IMR-90 (cell line): ENCODE data around the gene ANK3. TPM values are rescaled to one million over a fixed set of nuclear protein-coding genes. Genes with fewer than 3 reads are reported as not detected.

Experiments used
- ATAC-seq: fragments of 200-7000 bp; cut with Tn5 transposase; 2 replicates; pipeline ENCODE4 v1.9.1; 2020; ENCODE audit warnings: low read depth, mild to moderate bottlenecking, moderate library complexity
- BruUV-seq: library from RNA; stranded (reverse); fragments of 400-500 nt; replicated peaks from 2 replicates; lab custom pipeline; 2021; lab: Mats Ljungman, UMichigan
- CTCF ChIA-PET: fragments of 300-600 bp; formaldehyde crosslinking; extraction: SDS; loops from one replicate; lab custom pipeline; 2021; ENCODE audit warnings: antibody characterized with exemption; lab: Yijun Ruan, JAX
- POLR2A ChIA-PET: fragments of 300-600 bp; sonication (Branson Sonifier 250); formaldehyde crosslinking; loops from one replicate; lab custom pipeline; 2022; ENCODE audit warnings: antibody characterized with exemption; ENCODE audit not compliant: unreplicated experiment; lab: Charles Lee
- DNase-seq: peaks from one replicate; pipeline ENCODE4 v3.0.0; 2013
- H2AFZ ChIP-seq: replicated peaks from 2 replicates; pipeline ENCODE3; 2013; ENCODE audit warnings: low read length, mild to moderate bottlenecking; ENCODE audit not compliant: poor library complexity
- H2AK5ac ChIP-seq: 2 replicates; pipeline ENCODE4 v1.6.1; 2013; ENCODE audit warnings: low read depth, low read length, inconsistent platforms
- H2AK9ac ChIP-seq: replicated peaks from 2 replicates; pipeline ENCODE3; 2013; ENCODE audit warnings: mild to moderate bottlenecking, low read depth, low read length, moderate library complexity; ENCODE audit not compliant: poor library complexity
- H2BK120ac ChIP-seq: 2 replicates; pipeline ENCODE4 v1.6.1; 2013; ENCODE audit warnings: low read depth, low read length, inconsistent platforms
- H2BK15ac ChIP-seq: 3 replicates; pipeline ENCODE4 v1.6.1; 2013; ENCODE audit warnings: low read depth, low read length, inconsistent platforms
- H2BK20ac ChIP-seq: 2 replicates; pipeline ENCODE4 v1.6.1; 2013; ENCODE audit warnings: low read depth, mild to moderate bottlenecking, inconsistent platforms, low read length, moderate library complexity
- H2BK5ac ChIP-seq: 2 replicates; pipeline ENCODE4 v1.6.1; 2013; ENCODE audit warnings: mild to moderate bottlenecking, low read depth, low read length, inconsistent platforms; ENCODE audit not compliant: poor library complexity, severe bottlenecking
- H3K14ac ChIP-seq: replicated peaks from 2 replicates; pipeline ENCODE4 v1.6.1; 2013; ENCODE audit warnings: low read depth, low read length, inconsistent platforms
- H3K18ac ChIP-seq: 2 replicates; pipeline ENCODE4 v1.6.1; 2013; ENCODE audit warnings: low read depth, low read length, control low read depth
- H3K23ac ChIP-seq: 2 replicates; pipeline ENCODE4 v1.6.1; 2013; ENCODE audit warnings: low read depth, low read length, inconsistent platforms
- H3K27ac ChIP-seq: 2 replicates; pipeline ENCODE4 v1.5.1; 2013; ENCODE audit warnings: mild to moderate bottlenecking, control low read depth, low read length; ENCODE audit not compliant: insufficient read depth
- H3K27me3 ChIP-seq: 2 replicates; pipeline ENCODE4 v1.6.1; 2013; ENCODE audit warnings: low read length; ENCODE audit not compliant: control insufficient read depth, insufficient read depth
- H3K36me3 ChIP-seq: 2 replicates; pipeline ENCODE4 v1.6.1; 2013; ENCODE audit warnings: low read length, mixed read lengths; ENCODE audit not compliant: control insufficient read depth, insufficient read depth
- H3K4ac ChIP-seq: 2 replicates; pipeline ENCODE4 v1.6.1; 2013; ENCODE audit warnings: low read depth, low read length, inconsistent platforms
- H3K4me1 ChIP-seq: 2 replicates; pipeline ENCODE4 v1.6.1; 2013; ENCODE audit warnings: low read length, mixed read lengths; ENCODE audit not compliant: control insufficient read depth, insufficient read depth
- H3K4me2 ChIP-seq: 2 replicates; pipeline ENCODE4 v1.6.1; 2013; ENCODE audit warnings: low read depth, mild to moderate bottlenecking, control low read depth, low read length, moderate library complexity
- H3K4me3 ChIP-seq: 2 replicates; pipeline ENCODE4 v1.5.1; 2013; ENCODE audit warnings: low read depth, mild to moderate bottlenecking, control low read depth, low read length, moderate library complexity; ENCODE audit not compliant: insufficient read depth
- H3K56ac ChIP-seq: 2 replicates; pipeline ENCODE4 v1.6.1; 2013; ENCODE audit warnings: low read length, inconsistent platforms; ENCODE audit not compliant: insufficient read depth; ENCODE audit errors: extremely low read depth
- H3K79me1 ChIP-seq, 2 experiments: 2 replicates each; pipeline ENCODE4 v1.6.1; 2013; ENCODE audit warnings: low read length in 2 of 2, inconsistent platforms in 1 of 2, low read depth in 1 of 2
- H3K9ac ChIP-seq: 2 replicates; pipeline ENCODE4 v1.6.1; 2013; ENCODE audit warnings: low read depth, low read length, control low read depth
- H3K9me1 ChIP-seq: 2 replicates; pipeline ENCODE4 v1.6.1; 2013; ENCODE audit warnings: low read length, inconsistent platforms; ENCODE audit not compliant: insufficient read depth
- H3K9me3 ChIP-seq: 2 replicates; pipeline ENCODE4 v1.6.1; 2013; ENCODE audit warnings: low read length; ENCODE audit not compliant: control insufficient read depth, insufficient read depth
- H4K20me1 ChIP-seq: 2 replicates; pipeline ENCODE4 v1.6.1; 2013; ENCODE audit warnings: low read length, inconsistent platforms; ENCODE audit not compliant: insufficient read depth
- H4K5ac ChIP-seq: 2 replicates; pipeline ENCODE4 v1.6.1; 2013; ENCODE audit warnings: mild to moderate bottlenecking, low read depth, low read length, control low read depth
- H4K8ac ChIP-seq, 2 experiments: 2 replicates each; pipeline ENCODE4 v1.6.1; 2013; ENCODE audit warnings: low read depth in 2 of 2, low read length in 2 of 2, control low read depth in 1 of 2, inconsistent platforms in 1 of 2
- H4K91ac ChIP-seq: 2 replicates; pipeline ENCODE4 v1.6.1; 2013; ENCODE audit warnings: low read depth, low read length, inconsistent platforms; ENCODE audit not compliant: insufficient read depth
- BHLHE40 ChIP-seq: fragments of 150-350 bp; IDR thresholded peaks from 2 replicates; pipeline ENCODE4 v1.6.1; 2016; ENCODE audit warnings: mild to moderate bottlenecking, low read depth, low read length
- CEBPB ChIP-seq: IDR thresholded peaks from 2 replicates; pipeline ENCODE4 v1.6.1; 2012; ENCODE audit warnings: low read depth, low read length, improper control_type of control experiment
- CHD1 ChIP-seq: IDR thresholded peaks from 2 replicates; pipeline ENCODE4 v1.6.1; 2012; ENCODE audit warnings: low read depth, low read length, improper control_type of control experiment
- CTCF ChIP-seq: conservative IDR thresholded peaks from 2 replicates; pipeline ENCODE4 v1.5.1; 2012; ENCODE audit warnings: mild to moderate bottlenecking, low read depth, low read length, improper control_type of control experiment
- ELK1 ChIP-seq: fragments of 150-350 bp; IDR thresholded peaks from 2 replicates; pipeline ENCODE4 v1.6.1; 2016; ENCODE audit warnings: low read depth, mild to moderate bottlenecking, low read length, moderate library complexity, borderline replicate concordance
- FOS ChIP-seq: fragments of 150-350 bp; IDR thresholded peaks from 2 replicates; pipeline ENCODE4 v1.6.1; 2016; ENCODE audit warnings: low read depth, low read length
- MAFK ChIP-seq: IDR thresholded peaks from 2 replicates; pipeline ENCODE4 v1.6.1; 2012; ENCODE audit warnings: low read depth, low read length, improper control_type of control experiment
- MAZ ChIP-seq: IDR thresholded peaks from 2 replicates; pipeline ENCODE4 v1.6.1; 2012; ENCODE audit warnings: low read depth, mild to moderate bottlenecking, low read length, improper control_type of control experiment, moderate library complexity, borderline replicate concordance
- MXI1 ChIP-seq: IDR thresholded peaks from 2 replicates; pipeline ENCODE4 v1.6.1; 2012; ENCODE audit warnings: low read depth, mild to moderate bottlenecking, low read length, moderate library complexity, borderline replicate concordance
- NFE2L2 ChIP-seq: fragments of 150-350 bp; IDR thresholded peaks from 2 replicates; pipeline ENCODE4 v1.6.1; 2016; ENCODE audit warnings: low read depth, mild to moderate bottlenecking, low read length
- POLR2A ChIP-seq: IDR thresholded peaks from 2 replicates; pipeline ENCODE4 v1.6.1; 2012; ENCODE audit warnings: mild to moderate bottlenecking, low read depth, low read length
- RAD21 ChIP-seq: IDR thresholded peaks from 2 replicates; pipeline ENCODE4 v1.6.1; 2012; ENCODE audit warnings: low read length, improper control_type of control experiment
- RCOR1 ChIP-seq: IDR thresholded peaks from 2 replicates; pipeline ENCODE4 v1.6.1; 2012; ENCODE audit warnings: mild to moderate bottlenecking, low read length, improper control_type of control experiment; ENCODE audit not compliant: insufficient replicate concordance
- RFX5 ChIP-seq: IDR thresholded peaks from 2 replicates; pipeline ENCODE4 v1.8.0; 2012; ENCODE audit warnings: low read depth, mild to moderate bottlenecking, low read length, moderate library complexity
- SMC3 ChIP-seq: fragments of 150-350 bp; IDR thresholded peaks from 2 replicates; pipeline ENCODE4 v1.6.1; 2016; ENCODE audit warnings: low read depth, mild to moderate bottlenecking, antibody characterized with exemption, low read length, moderate library complexity
- USF2 ChIP-seq: fragments of 150-350 bp; IDR thresholded peaks from 2 replicates; pipeline ENCODE4 v1.6.1; 2017; ENCODE audit warnings: mild to moderate bottlenecking, antibody characterized with exemption, low read length, low read depth
- WGBS, 2 experiments: methylation state at CpG; one replicate each; pipeline versions ENCODE4 v1.1.5 to v1.1.7; 2013; ENCODE audit warnings: missing lambda C conversion rate in 2 of 2; ENCODE audit not compliant: insufficient read length in 1 of 2; ENCODE audit errors: extremely low coverage in 2 of 2; 5-methylcytosine and 5-hydroxymethylcytosine counted together
- dilution Hi-C: fragments of 300-500 bp; cut with HindIII; formaldehyde crosslinking; loops from one replicate; pipeline ENCODE4 v1.14.3; 2018; ENCODE audit warnings: low sequenced_read_pairs; ENCODE audit not compliant: unreplicated experiment
- in situ Hi-C: fragments of 300-500 bp; cut with MboI; formaldehyde crosslinking; loops from 3 replicates; pipeline ENCODE4 v1.14.3; 2019; ENCODE audit warnings: low sequenced_read_pairs, inconsistent platforms, mixed read lengths
- intact Hi-C: fragments of 100-400 bp; cut with micrococcal nuclease; formaldehyde crosslinking; loops from 2 replicates; pipeline ENCODE4 v1.10.0; 2022
- polyA plus RNA-seq, 3 experiments: library from polyadenylated mRNA; depleted of rRNA; stranded (reverse); fragments of >200 nt; gene quantifications; 2 replicates each; pipeline ENCODE4 v1.2.3, GENCODE V29; 2012; ENCODE audit warnings: low replicate concordance in 1 of 3
- total RNA-seq: library from RNA; depleted of rRNA; stranded (reverse); fragments of >200 nt; gene quantifications from 2 replicates; pipeline ENCODE4 v1.2.3, GENCODE V29; 2012

The ANK3 gene
- total and polyA plus RNA-seq, 2 of the 4 experiments (the other 2 are of a cell fraction): 0.63 to 1.8 TPM

- Histone ChIP-seq H3K4me3 (no peak overlapping the region), H2BK15ac (no peak overlapping the region; the same call in 2 of the 3 replicates), H3K4me2 (no peak overlapping the region), H4K5ac (no peak overlapping the region), H2BK120ac (peak overlapping the region; percentile 24), H3K79me1 (no peaks in the 10 kb centered on the region), H2BK5ac (no peak overlapping the region), H3K4ac (no peak overlapping the region; the same call in 1 of the 2 replicates), H3K9ac (no peak overlapping the region), H2BK20ac (peak overlapping the region; percentile 63), H3K14ac (0 out of 2 replicates have a peak overlapping the region, but pooled peaks have one; percentile 28), H3K27me3 (no peaks in the 10 kb centered on the region), H3K56ac (no peak overlapping the region), H3K23ac (no peak overlapping the region), H3K4me1 (peaks cover 8% of the 10 kb centered on the region), H3K9me3 (no peaks in the 10 kb centered on the region), H2AK5ac (no peak overlapping the region; the same call in none of the 2 replicates), H3K36me3 (no peaks in the 10 kb centered on the region), H3K9me1 (peaks cover 7% of the 10 kb centered on the region; the same call in 1 of the 2 replicates), H4K91ac (0 out of 2 replicates have a peak overlapping the region, but pooled peaks have one; percentile 18), H4K8ac (no peak overlapping the region), H4K20me1 (no peaks in the 10 kb centered on the region), H3K18ac (no peak overlapping the region), H2AK9ac (no peak overlapping the region), H3K27ac (no peak overlapping the region), H2AFZ (no peak overlapping the region)
- intact Hi-C loops: no loop called here
- CTCF ChIA-PET: no interaction called here
- POLR2A ChIA-PET: no interaction called here
- no peak for DNase-seq
- TF ChIP-seq RAD21 (no peak), MXI1 (no peak), CHD1 (no peak), MAZ (no peak), ELK1 (no peak), RCOR1 (no peak), RFX5 (no peak), POLR2A (no peak), USF2 (no peak), MAFK (no peak), CEBPB (no peak), FOS (no peak), BHLHE40 (no peak), CTCF (no peak), SMC3 (no peak), NFE2L2 (no peak)
- ATAC-seq: no peak
- in situ Hi-C loops: no loop called here
- BruUV-seq: no TSS peak
- dilution Hi-C loops: no loop called here
- WGBS, 2 experiments: no CpG with 5 or more reads among the region's 2 CpGs
Measured at GRCh38 chr10:60310740-60311139, 78.9 kb downstream of the ANK3 start.
